GM10847 (cell line): ENCODE results near the gene CTSH.
A peak's percentile ranks its signal among the peaks of the same experiment; 100 is the strongest.

Source experiments
- POLR2A ChIP-seq: IDR thresholded peaks from 2 replicates; pipeline ENCODE4 v1.6.1; 2011; ENCODE audit not compliant: insufficient read length; ENCODE audit errors: extremely low read depth

Gene CTSH

DNA sequence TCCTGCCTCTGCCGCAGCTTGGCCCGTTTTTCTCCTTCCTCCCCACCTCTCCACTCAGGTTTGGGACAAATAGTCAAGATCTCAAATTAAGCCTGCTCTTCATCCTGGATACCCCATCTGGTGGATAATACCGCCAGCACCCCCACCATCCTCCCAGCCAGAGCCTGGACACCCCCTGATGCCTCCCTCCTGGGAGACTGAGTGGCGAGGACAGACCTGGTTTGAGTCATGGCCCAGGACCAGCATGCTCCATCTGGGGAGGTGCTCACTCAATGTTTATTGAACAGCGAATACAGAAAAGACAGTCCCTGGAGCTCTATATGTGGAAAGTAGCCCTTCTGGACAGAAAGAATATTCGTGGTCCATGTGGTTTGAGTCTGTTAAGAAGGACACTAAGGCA lies 23.3 kb downstream of the CTSH start:
- peak; percentile 21 for TF ChIP-seq POLR2A

GRCh38 chr15:78917888-78918287 lies 27.0 kb downstream of the CTSH start:
- no peak for TF ChIP-seq POLR2A

DNA sequence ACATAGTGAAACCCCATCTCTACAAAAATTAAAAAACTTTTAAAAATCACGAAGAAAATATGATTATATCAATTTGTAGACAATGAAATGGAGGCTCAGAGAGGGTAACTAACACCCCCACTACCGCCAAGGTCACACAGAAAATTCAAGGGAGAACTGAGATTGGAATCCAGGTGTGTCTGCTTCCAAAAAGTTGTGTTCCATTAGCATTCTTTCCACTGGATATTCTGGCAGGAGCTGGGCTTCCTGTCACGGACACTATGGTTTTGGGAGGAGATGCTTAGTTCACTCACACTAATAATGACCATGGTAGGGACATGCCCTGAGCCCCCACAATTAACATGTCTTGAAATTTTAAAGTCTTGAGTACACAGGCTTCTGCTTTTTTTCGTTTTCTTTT lies 28.8 kb downstream of the CTSH start:
- TF ChIP-seq POLR2A, result no peak

DNA sequence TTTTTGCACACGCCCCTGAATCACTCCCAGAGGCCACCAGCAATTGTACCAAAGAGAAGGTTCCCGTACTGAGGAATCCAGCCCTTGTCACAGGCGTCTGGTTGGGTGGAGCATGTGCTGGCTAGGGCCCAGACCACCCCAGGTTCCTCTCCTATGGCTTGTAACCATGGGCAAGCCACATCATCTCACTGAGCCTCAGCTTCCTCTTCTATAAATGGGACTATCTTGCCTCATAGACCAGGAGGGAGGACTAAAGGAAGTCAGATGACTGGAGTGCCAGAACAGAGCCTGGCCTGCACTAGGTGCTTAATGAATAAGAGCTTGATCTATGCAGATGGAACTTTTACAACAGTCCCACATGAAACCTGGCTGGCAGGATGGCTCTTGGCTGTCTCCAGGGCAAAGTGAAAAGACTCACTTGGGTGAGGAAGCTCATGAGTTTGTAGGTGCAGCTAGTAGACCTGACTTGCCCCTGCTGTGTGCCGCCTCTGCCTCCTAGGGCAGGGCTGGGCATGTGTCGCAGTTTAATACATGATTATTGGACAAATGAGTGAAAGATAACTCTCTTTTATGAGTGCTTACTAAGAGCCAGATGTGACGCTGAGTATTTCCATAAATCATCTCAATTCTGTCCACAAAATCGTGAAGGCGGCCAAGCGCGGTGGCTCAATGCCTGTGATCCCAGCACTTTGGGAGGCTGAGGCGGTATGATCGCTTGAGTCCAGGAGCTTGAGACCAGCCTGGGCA lies 29.3 kb downstream of the CTSH start:
- no peak for TF ChIP-seq POLR2A

DNA sequence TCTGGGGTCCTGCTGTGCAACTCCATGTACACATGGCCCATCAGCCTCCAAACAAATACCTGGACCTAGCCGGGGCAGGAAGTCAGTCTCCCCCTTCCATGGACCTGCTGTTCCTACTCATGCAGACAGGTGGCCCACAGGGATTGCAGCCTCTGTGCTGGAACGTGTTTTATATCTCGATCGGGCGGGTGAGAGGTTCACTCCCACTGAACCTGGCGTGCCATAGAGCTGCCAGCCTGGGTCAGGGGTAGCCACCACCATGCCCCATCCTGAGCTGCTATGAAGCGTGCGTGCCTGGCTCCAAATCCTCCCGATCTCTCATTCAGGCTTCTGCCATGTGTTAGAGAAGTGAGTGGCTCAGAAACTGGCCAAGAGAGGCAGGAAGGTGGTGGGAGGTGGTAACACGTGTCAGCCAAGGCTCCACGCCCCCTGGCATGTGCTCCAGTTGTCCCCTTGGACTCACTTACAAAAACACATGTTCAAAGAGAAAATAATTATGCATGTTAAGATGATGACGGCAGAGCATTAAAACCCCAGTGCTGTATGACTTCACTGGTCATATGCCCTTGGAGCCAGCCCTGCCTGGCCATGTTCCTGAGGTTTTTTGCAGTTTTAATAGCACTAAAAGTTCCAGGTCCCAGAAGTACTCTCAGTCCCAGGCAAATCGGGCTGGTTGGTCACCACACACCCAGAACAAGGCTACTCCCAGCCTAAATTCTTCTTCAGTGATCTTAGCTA lies 30.6 kb downstream of the CTSH start:
- TF ChIP-seq POLR2A, result no peak

GRCh38 chr15:78913012-78913411 lies 31.8 kb downstream of the CTSH start:
- no peak for TF ChIP-seq POLR2A

- no peak for TF ChIP-seq POLR2A
Observed at GRCh38 chr15:78912316-78912715, 32.5 kb downstream of the CTSH start.

DNA sequence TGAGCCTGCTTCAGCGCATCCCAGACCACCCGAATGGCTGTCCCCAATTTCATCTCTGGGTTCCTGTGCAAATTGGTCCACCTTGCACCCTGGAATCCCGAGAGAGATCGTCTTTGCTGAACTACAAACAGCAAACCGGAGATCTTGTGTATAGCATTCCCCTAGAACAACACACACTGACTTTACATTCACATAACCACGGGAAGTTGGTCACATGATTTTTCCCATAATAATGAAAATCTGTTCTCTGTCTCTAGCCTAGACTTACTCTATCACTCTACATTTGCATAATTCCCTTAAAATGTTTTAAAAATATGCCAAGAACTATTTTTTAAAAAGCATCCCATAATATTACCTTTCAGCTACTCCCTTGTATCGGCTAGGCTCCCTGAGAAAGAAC lies 34.6 kb downstream of the CTSH start:
- no peak for TF ChIP-seq POLR2A

DNA sequence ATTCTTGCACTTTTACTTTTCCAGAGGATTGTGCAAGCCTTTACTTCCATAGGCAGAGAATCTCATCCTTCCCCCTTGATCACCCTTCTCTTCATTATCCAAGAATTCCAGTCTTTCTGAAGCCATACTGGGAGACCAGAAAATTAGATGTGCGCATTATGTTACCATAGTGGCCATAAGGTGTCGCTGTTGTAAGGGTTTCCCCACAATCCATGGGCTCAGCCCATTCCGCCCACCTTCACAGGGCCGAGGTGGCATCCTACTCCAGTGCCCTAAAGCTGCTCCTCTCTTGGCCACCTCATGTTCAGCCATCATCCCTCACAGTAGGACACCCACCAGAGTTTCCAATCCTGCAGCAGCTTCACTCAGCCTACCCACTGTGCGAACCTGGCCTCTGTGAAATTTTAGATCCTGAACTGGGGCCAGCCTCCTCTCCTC lies 35.0 kb downstream of the CTSH start:
- TF ChIP-seq POLR2A, result no peak

GRCh38 chr15:78909160-78909695 lies 35.6 kb downstream of the CTSH start:
- no peak for TF ChIP-seq POLR2A

GRCh38 chr15:78907577-78907976 lies 37.3 kb downstream of the CTSH start:
- no peak for TF ChIP-seq POLR2A

- no peak for TF ChIP-seq POLR2A
Observed at GRCh38 chr15:78906316-78906620, 38.6 kb downstream of the CTSH start.

DNA sequence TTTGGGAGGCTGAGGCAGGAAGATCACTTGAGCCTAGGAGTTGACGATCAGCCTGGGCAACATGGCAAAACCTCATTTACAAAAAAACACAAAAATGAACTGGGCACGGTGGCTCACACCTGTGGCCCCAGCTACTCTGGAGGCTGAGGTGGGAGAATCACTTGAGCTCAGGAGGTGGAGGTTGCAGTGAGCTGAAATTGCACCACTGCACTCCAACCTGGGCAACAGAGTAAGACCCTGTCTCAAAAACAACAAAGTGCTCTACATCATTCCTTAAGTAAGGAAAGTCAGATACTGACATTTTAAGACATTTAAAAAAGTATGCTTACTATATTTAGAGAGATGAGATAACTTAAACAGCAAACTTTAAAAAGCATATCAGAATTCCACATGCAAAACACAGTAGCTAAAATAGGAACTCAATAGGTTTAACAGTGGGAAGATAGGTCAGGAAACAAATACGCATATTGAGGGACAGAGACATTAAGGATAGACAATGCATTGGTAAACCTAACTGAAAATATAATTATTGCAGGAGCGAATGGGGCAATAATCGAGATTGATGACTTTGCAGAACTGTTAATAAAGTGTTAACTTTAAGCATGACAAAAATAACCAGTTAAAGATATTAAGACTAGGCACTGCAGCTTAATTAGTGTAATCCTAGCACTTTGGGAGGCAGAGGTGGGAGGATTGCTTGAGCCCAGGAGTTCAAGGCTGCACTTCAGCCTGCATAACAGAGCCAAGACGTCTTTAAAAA lies 40.1 kb downstream of the CTSH start:
- TF ChIP-seq POLR2A, result no peak

GRCh38 chr15:78898540-78898939 lies 46.3 kb downstream of the CTSH start:
- TF ChIP-seq POLR2A, result no peak

GRCh38 chr15:78895471-78895870 lies 49.4 kb downstream of the CTSH start:
- no peak for TF ChIP-seq POLR2A

DNA sequence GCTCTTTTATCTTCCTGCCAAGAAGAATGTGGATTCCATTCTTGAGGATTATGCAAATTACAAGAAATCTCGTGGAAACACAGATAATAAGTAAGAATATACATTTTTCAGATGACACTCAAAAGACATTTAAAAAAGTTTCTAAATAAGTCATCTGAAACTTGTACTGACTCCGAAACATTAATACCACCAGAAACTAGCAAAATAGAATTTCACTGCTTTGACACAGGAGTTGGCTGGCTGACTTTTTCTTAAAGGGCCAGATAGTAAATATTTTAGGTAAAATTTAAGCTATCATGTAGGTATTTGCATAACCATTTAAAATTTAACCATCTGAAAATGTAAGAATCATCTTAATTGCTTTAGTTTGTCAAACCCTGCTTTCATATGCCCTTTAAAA lies 51.3 kb downstream of the CTSH start:
- TF ChIP-seq POLR2A, result no peak
